Nephron (organoid): ENCODE measurements around the gene PTPRM.

ENCODE experiments used
- H3K27ac Mint-ChIP-seq, 3 experiments: 2 replicates each; pipeline ENCODE4 v1.8.0; 2020; ENCODE audit warnings: mixed read lengths in 3 of 3, mild to moderate bottlenecking in 2 of 3, moderate library complexity in 1 of 3
- H3K27me3 Mint-ChIP-seq: 2 replicates; pipeline ENCODE4 v1.8.0; 2021; ENCODE audit warnings: low read depth, mild to moderate bottlenecking, moderate library complexity, mixed read lengths
- H3K36me3 Mint-ChIP-seq: 2 replicates; pipeline ENCODE4 v1.8.0; 2020; ENCODE audit warnings: low read depth, mixed read lengths
- H3K4me1 Mint-ChIP-seq: 2 replicates; pipeline ENCODE4 v1.8.0; 2020; ENCODE audit warnings: mixed read lengths
- H3K4me3 Mint-ChIP-seq, 3 experiments: 2 replicates each; pipeline ENCODE4 v1.8.0; 2020; ENCODE audit warnings: mild to moderate bottlenecking in 3 of 3, mixed read lengths in 3 of 3, moderate library complexity in 2 of 3
- H3K9me3 Mint-ChIP-seq: 2 replicates; pipeline ENCODE4 v1.8.0; 2020; ENCODE audit warnings: mixed read lengths
- CTCF ChIP-seq, 3 experiments: fragments of 200-600 bp; sonication (generic); IDR thresholded peaks; one replicate each; pipeline ENCODE4 v1.5.0; 2021; ENCODE audit warnings: antibody characterized with exemption in 3 of 3; ENCODE audit not compliant: unreplicated experiment in 3 of 3

Gene PTPRM

GRCh38 chr18:7711495-7711894, 144.4 kb downstream of the PTPRM start:
- Mint-ChIP-seq H3K36me3 (peaks cover 15% of the 10 kb centered on the region), H3K4me3 (no peak overlapping the region), H3K27ac (no peak overlapping the region)

GRCh38 chr18:7720395-7720794, 153.3 kb downstream of the PTPRM start:
- Mint-ChIP-seq H3K27ac (no peak overlapping the region), H3K9me3 (peaks cover 7% of the 10 kb centered on the region), H3K4me1 (peaks cover 5% of the 10 kb centered on the region), H3K27me3 (no peaks in the 10 kb centered on the region), H3K36me3 (no peaks in the 10 kb centered on the region), H3K4me3 (no peak overlapping the region)
- TF ChIP-seq CTCF (IDR thresholded peaks at IDR 0.05; ENCODE audit: unreplicated experiment in 3 of 3), result no peak

More at GRCh38 chr18:7711495-7711894, 144.4 kb downstream of the PTPRM start:
- H3K27me3 Mint-ChIP-seq, result no peaks in the 10 kb centered on the region
- H3K9me3 Mint-ChIP-seq, result peaks cover 44% of the 10 kb centered on the region
- no peaks in the 10 kb centered on the region for H3K4me1 Mint-ChIP-seq
- no peak for TF ChIP-seq CTCF (IDR thresholded peaks at IDR 0.05; ENCODE audit: unreplicated experiment in 3 of 3)

GRCh38 chr18:7721532-7721931, 154.4 kb downstream of the PTPRM start:
- no peak for TF ChIP-seq CTCF (IDR thresholded peaks at IDR 0.05; ENCODE audit: unreplicated experiment in 3 of 3)
- H3K27ac Mint-ChIP-seq, result no peak overlapping the region

GRCh38 chr18:7722955-7723354, 155.8 kb downstream of the PTPRM start:
- Mint-ChIP-seq H3K9me3 (no peaks in the 10 kb centered on the region), H3K4me3 (no peak overlapping the region), H3K27ac (peak overlapping the region in 2 of 3 experiments; percentile 5 to 76), H3K36me3 (no peaks in the 10 kb centered on the region), H3K27me3 (no peaks in the 10 kb centered on the region), H3K4me1 (peaks cover 14% of the 10 kb centered on the region)
- TF ChIP-seq CTCF (IDR thresholded peaks at IDR 0.05; ENCODE audit: unreplicated experiment in 3 of 3), result no peak

More at GRCh38 chr18:7721532-7721931, 154.4 kb downstream of the PTPRM start:
- Mint-ChIP-seq H3K4me3 (no peak overlapping the region), H3K36me3 (no peaks in the 10 kb centered on the region), H3K9me3 (no peaks in the 10 kb centered on the region), H3K4me1 (peaks cover 6% of the 10 kb centered on the region), H3K27me3 (no peaks in the 10 kb centered on the region)

GRCh38 chr18:7723558-7723957, 156.4 kb downstream of the PTPRM start:
- H3K4me3 Mint-ChIP-seq, result no peak overlapping the region
- H3K27ac Mint-ChIP-seq, result peak overlapping the region; percentile 1 to 76 (median 5)
- TF ChIP-seq CTCF (IDR thresholded peaks at IDR 0.05; ENCODE audit: unreplicated experiment in 3 of 3), result no peak
- H3K27me3 Mint-ChIP-seq, result no peaks in the 10 kb centered on the region
- H3K9me3 Mint-ChIP-seq, result no peaks in the 10 kb centered on the region
- peaks cover 14% of the 10 kb centered on the region for H3K4me1 Mint-ChIP-seq
- H3K36me3 Mint-ChIP-seq, result no peaks in the 10 kb centered on the region

GRCh38 chr18:7725473-7725872, 158.4 kb downstream of the PTPRM start:
- no peak for TF ChIP-seq CTCF (IDR thresholded peaks at IDR 0.05; ENCODE audit: unreplicated experiment in 3 of 3)
- H3K27ac Mint-ChIP-seq, result no peak overlapping the region
- H3K36me3 Mint-ChIP-seq, result no peaks in the 10 kb centered on the region
- H3K9me3 Mint-ChIP-seq, result no peaks in the 10 kb centered on the region
- no peaks in the 10 kb centered on the region for H3K27me3 Mint-ChIP-seq
- H3K4me3 Mint-ChIP-seq, result no peak overlapping the region
- H3K4me1 Mint-ChIP-seq, result peaks cover 25% of the 10 kb centered on the region
